ENCODE measurements around the gene HLX. TPM values are rescaled to one million over a fixed set of nuclear protein-coding genes. Genes with fewer than 3 reads are reported as not detected.

The HLX gene
- polyA plus RNA-seq, 3 donors = 17.1 to 44.0 (median 17.6) TPM

DNA sequence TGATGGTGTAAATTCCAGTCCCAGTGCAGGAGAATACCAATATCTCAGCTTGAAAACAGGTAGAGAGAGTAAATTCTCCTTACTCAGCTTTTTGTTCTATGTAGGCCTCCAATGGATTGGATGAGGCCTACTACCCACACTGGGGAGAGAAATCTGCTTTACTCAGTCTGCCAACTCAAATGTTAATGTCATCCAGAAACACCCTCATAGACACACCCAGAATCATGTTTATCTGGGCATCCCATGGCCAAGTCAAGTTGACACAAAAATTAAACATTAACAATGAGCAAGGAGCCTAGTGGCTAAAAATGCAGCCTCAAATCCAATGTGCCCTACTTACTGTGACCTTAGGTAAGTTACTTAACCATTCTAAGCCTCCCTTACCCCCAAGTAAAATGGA is 6.9 kb upstream of the HLX start:
- no peaks in the 10 kb centered on the region for H4K20me1 ChIP-seq (ENCODE audit: insufficient read depth, low read length)
- Mint-ChIP-seq H3K4me1 (peaks cover 20% of the 10 kb centered on the region), H3K27ac (no peak overlapping the region), H3K4me3 (no peak overlapping the region), H3K36me3 (peaks cover 17 to 39% of the 10 kb centered on the region in 2 donors), H3K27me3 (ENCODE audit: low read depth in 3 of 3) (peaks cover 0 to 4% (median 0%) of the 10 kb centered on the region in 3 donors), H3K9me3 (peaks cover 0 to 11% (median 3%) of the 10 kb centered on the region in 7 donors)
- peaks cover 15 to 21% of the 10 kb centered on the region in 2 donors for H3K4me1 ChIP-seq (ENCODE audit: control insufficient read depth in 1 of 2, insufficient read depth in 2 of 2, low read length in 2 of 2)
- H3K4me2 ChIP-seq (replicated peaks; ENCODE audit: extremely low read depth, low read length, poor library complexity, severe bottlenecking) = no peak overlapping the region
- TF ChIP-seq, protein P1, sequence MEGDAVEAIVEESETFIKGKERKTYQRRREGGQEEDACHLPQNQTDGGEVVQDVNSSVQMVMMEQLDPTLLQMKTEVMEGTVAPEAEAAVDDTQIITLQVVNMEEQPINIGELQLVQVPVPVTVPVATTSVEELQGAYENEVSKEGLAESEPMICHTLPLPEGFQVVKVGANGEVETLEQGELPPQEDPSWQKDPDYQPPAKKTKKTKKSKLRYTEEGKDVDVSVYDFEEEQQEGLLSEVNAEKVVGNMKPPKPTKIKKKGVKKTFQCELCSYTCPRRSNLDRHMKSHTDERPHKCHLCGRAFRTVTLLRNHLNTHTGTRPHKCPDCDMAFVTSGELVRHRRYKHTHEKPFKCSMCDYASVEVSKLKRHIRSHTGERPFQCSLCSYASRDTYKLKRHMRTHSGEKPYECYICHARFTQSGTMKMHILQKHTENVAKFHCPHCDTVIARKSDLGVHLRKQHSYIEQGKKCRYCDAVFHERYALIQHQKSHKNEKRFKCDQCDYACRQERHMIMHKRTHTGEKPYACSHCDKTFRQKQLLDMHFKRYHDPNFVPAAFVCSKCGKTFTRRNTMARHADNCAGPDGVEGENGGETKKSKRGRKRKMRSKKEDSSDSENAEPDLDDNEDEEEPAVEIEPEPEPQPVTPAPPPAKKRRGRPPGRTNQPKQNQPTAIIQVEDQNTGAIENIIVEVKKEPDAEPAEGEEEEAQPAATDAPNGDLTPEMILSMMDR (IDR thresholded peaks at IDR 0.05) = no peak
- no peaks in the 10 kb centered on the region for H3K9me3 ChIP-seq (replicated peaks in 1 of 2; ENCODE audit: control insufficient read depth in 1 of 2, insufficient read depth in 1 of 2, low read length in 2 of 2)
- no peaks in the 10 kb centered on the region for H3K27me3 ChIP-seq (ENCODE audit: control insufficient read depth in 2 of 2, insufficient read depth in 2 of 2, low read length in 2 of 2)
- no peak overlapping the region for H3K27ac ChIP-seq (ENCODE audit: low read depth in 1 of 2, low read length in 2 of 2)
- H3K36me3 ChIP-seq (replicated peaks in 1 of 2; ENCODE audit: control insufficient read depth in 1 of 2, insufficient read depth in 2 of 2, low read length in 2 of 2) = no peaks in the 10 kb centered on the region
- no peak for DNase-seq
- no peaks in the 10 kb centered on the region for H3K79me2 ChIP-seq (ENCODE audit: insufficient read depth, low read length)
- intact Hi-C loops (cut with micrococcal nuclease) = loop anchor here (5.0 to 10.0 kb wide), 4 partner anchors 315 to 563 kb away; no protein-coding TSS in a partner anchor
- no peak overlapping the region for H2AFZ ChIP-seq (ENCODE audit: insufficient read depth, low read depth, low read length, poor library complexity, severe bottlenecking)
- no peak overlapping the region for H3K4me3 ChIP-seq (replicated peaks in 1 of 3; ENCODE audit: low read depth in 2 of 3, low read length in 3 of 3)
- no peak overlapping the region for H3K9ac ChIP-seq (ENCODE audit: insufficient read depth, low read length, poor library complexity, severe bottlenecking)

DNA sequence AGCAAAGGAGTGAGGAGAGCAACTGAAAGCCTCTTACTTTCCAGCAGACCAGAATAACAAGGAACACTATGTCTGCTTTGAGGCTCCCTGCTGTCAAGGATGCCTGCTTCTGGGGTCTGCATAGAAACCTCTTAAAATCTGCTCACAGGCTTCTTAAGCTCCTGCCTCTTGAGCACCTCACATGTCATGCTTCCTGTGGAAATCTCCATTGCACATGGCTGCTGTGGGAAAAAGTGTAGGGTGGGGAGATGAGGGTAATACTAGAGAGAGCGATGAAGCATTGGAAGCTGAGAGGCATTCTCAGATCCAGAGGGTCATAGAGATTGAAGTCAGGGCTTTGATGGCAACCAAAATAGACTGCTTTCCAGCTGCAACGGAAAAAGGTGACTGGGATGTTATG is 6.2 kb upstream of the HLX start:
- Histone ChIP-seq H3K36me3 (replicated peaks in 1 of 2; ENCODE audit: control insufficient read depth in 1 of 2, insufficient read depth in 2 of 2, low read length in 2 of 2) (no peaks in the 10 kb centered on the region), H3K27me3 (ENCODE audit: control insufficient read depth in 2 of 2, insufficient read depth in 2 of 2, low read length in 2 of 2) (no peaks in the 10 kb centered on the region), H3K4me1 (ENCODE audit: control insufficient read depth in 1 of 2, insufficient read depth in 2 of 2, low read length in 2 of 2) (peaks cover 23 to 28% of the 10 kb centered on the region in 2 donors), H4K20me1 (ENCODE audit: insufficient read depth, low read length) (no peaks in the 10 kb centered on the region), H3K4me2 (replicated peaks; ENCODE audit: extremely low read depth, low read length, poor library complexity, severe bottlenecking) (no peak overlapping the region), H3K27ac (ENCODE audit: low read depth in 1 of 2, low read length in 2 of 2) (no peak overlapping the region), H3K9ac (ENCODE audit: insufficient read depth, low read length, poor library complexity, severe bottlenecking) (no peak overlapping the region), H3K4me3 (replicated peaks in 1 of 3; ENCODE audit: low read depth in 2 of 3, low read length in 3 of 3) (no peak overlapping the region), H3K9me3 (replicated peaks in 1 of 2; ENCODE audit: control insufficient read depth in 1 of 2, insufficient read depth in 1 of 2, low read length in 2 of 2) (no peaks in the 10 kb centered on the region), H2AFZ (ENCODE audit: insufficient read depth, low read depth, low read length, poor library complexity, severe bottlenecking) (no peak overlapping the region), H3K79me2 (ENCODE audit: insufficient read depth, low read length) (peaks cover 4% of the 10 kb centered on the region)
- no peak for DNase-seq
- TF ChIP-seq, protein P1 (IDR thresholded peaks at IDR 0.05) = no peak
- Mint-ChIP-seq H3K9me3 (peaks cover 0 to 3% (median 0%) of the 10 kb centered on the region in 7 donors), H3K27me3 (ENCODE audit: low read depth in 3 of 3) (peaks cover 0 to 4% (median 0%) of the 10 kb centered on the region in 3 donors), H3K27ac (no peak overlapping the region), H3K4me1 (peaks cover 28% of the 10 kb centered on the region), H3K36me3 (peaks cover 15 to 36% of the 10 kb centered on the region in 2 donors), H3K4me3 (no peak overlapping the region)
- intact Hi-C loops (cut with micrococcal nuclease) = loop anchor here (5.0 to 10.0 kb wide), 4 partner anchors 314 to 562 kb away; no protein-coding TSS in a partner anchor
- 79% methylated on average over 2 of the region's 2 CpGs for WGBS (ENCODE audit: insufficient coverage)

Measured in CD14-positive monocyte (primary cell).